HFFc6 (cell line): Measurements from ENCODE around the gene OR10P1. TPM values are rescaled to one million over a fixed set of nuclear protein-coding genes. Genes with fewer than 3 reads are reported as not detected.
A peak's percentile ranks its signal among the peaks of the same experiment; 100 is the strongest.

Experiments used
- DNase-seq: peaks from one replicate; pipeline ENCODE4 v3.0.0-alpha.2; 2018
- H3K27ac Mint-ChIP-seq: 2 replicates; pipeline ENCODE4 v1.8.0; 2020; ENCODE audit warnings: mild to moderate bottlenecking, mixed read lengths
- H3K27me3 Mint-ChIP-seq: 2 replicates; pipeline ENCODE4 v1.8.0; 2021; ENCODE audit warnings: mild to moderate bottlenecking, moderate library complexity, mixed read lengths; ENCODE audit not compliant: insufficient read depth
- H3K36me3 Mint-ChIP-seq: 2 replicates; pipeline ENCODE4 v1.8.0; 2021; ENCODE audit warnings: low read depth, mixed read lengths
- H3K4me1 Mint-ChIP-seq: 2 replicates; pipeline ENCODE4 v1.8.0; 2020; ENCODE audit warnings: low read depth, mixed read lengths
- H3K4me3 Mint-ChIP-seq: 2 replicates; pipeline ENCODE4 v1.8.0; 2020; ENCODE audit warnings: mild to moderate bottlenecking, moderate library complexity, mixed read lengths
- H3K9me3 Mint-ChIP-seq: 2 replicates; pipeline ENCODE4 v1.8.0; 2020; ENCODE audit warnings: mild to moderate bottlenecking, mixed read lengths
- CTCF ChIP-seq: fragments of 200-600 bp; sonication (generic); IDR thresholded peaks from 2 replicates; pipeline ENCODE4 v1.5.0; 2021; ENCODE audit warnings: antibody characterized with exemption, mild to moderate bottlenecking
- total RNA-seq, 6 experiments: library from RNA; stranded (reverse); fragmentation: NEBNext Ultra II Directional; extraction: Animal tissue kit (Norgen Biotek cat#: 25700); gene quantifications; 2 replicates in 1 of 6; 3 replicates in 5 of 6; pipeline ENCODE4 v1.2.3, GENCODE V29; 2021

The OR10P1 gene
- total RNA-seq, 6 experiments from 2014 or later: not detected

DNA sequence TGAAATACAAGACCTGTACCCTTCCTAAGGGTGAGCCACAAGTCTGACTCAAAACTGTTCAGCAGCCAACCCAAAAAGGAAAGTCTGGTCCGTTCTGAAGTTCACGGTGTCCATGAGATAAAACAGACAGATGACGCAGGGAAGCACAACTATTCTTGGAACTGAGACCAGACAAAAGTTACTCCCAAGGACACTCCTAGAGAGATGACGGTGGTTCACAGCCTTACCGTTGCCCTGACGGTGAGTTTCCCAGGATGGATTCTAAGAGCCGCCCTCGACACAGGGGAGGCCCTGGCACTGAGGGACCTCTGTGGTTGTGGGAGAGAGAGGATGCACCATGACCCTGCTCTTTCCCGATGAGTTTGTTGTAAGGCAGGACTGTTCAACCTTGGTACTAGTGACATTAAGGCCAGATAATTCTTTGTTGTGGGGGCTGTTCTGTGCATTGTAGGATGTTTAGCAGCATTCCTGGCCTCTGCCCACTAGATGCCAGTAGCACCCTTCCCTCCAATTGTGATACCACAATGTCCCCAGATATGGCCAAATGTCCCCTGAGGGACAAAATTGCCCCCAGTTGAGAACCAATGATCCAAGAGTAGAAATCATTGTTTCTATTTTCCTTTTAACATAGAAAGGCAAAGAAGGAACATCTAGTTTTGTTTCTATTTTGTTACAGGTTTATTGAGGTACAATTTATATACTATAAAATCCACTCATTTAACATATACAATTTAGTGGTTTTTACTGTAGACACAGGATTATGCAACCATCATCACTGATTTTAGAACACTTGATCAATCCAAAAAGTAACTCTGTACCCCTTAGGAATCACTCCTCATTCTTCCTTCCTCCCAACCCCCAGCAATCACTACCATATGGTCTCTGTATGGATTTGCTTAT, 23.0 kb downstream of the OR10P1 start:
- no peak for DNase-seq
- Mint-ChIP-seq H3K9me3 (no peaks in the 10 kb centered on the region), H3K27me3 (peaks cover 32% of the 10 kb centered on the region), H3K4me1 (peaks cover 6% of the 10 kb centered on the region; the same call in 1 of the 2 replicates), H3K36me3 (no peaks in the 10 kb centered on the region), H3K27ac (no peak overlapping the region), H3K4me3 (no peak overlapping the region)
- peak; percentile 59 for TF ChIP-seq CTCF

DNA sequence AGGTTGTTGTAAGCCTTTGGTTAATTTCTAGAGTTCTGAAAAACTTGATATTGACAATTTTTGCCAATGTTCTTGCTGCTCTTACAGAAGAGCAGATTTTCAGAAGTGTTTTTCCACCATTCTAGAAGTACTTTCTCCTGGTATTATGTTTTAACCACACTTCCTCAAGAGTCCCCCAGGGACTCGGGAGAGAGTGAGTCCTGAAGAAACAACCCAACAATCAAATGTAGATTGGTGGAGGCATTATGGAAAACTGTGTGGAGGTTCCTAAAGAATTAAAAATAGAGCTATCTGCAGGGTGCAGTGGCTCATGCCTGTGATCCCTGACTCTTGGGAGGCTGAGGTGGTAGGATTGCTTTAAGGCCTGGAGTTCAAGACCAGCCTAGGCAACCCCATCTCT, 26.7 kb downstream of the OR10P1 start:
- Mint-ChIP-seq H3K4me1 (peaks cover 6% of the 10 kb centered on the region; the same call in 1 of the 2 replicates), H3K9me3 (no peaks in the 10 kb centered on the region), H3K27me3 (peaks cover 22% of the 10 kb centered on the region), H3K36me3 (no peaks in the 10 kb centered on the region), H3K4me3 (no peak overlapping the region), H3K27ac (no peak overlapping the region)
- no peak for DNase-seq
- TF ChIP-seq CTCF: no peak

- Mint-ChIP-seq H3K9me3 (no peaks in the 10 kb centered on the region), H3K27me3 (peaks cover 22% of the 10 kb centered on the region), H3K4me1 (no peaks in the 10 kb centered on the region; the same call in 1 of the 2 replicates), H3K36me3 (no peaks in the 10 kb centered on the region), H3K4me3 (no peak overlapping the region), H3K27ac (no peak overlapping the region)
- no peak for TF ChIP-seq CTCF
- DNase-seq: no peak
These were observed 28.1 kb downstream of the OR10P1 start for GRCh38 chr12:55664826-55665225.

DNA sequence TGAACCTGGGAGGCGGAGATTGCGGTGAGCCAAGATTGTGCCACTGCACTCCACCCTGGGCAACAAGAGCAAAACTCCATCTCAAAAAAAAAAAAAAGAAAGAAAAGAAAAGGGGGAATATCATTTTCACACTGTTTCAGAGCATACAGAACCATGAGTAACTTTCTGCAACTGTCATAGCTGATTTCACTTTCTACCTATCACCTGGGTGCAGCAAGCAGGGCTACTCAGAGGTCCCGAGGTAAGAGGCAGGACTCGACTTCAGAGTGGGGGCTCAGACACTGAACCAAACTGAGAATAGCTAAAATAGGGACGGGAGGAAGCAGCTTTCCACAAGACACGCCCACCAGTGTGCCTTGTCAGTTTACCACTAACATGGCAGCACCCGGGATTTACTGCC, 29.8 kb downstream of the OR10P1 start:
- DNase-seq: no peak
- Mint-ChIP-seq H3K4me1 (no peaks in the 10 kb centered on the region), H3K4me3 (no peak overlapping the region), H3K27ac (no peak overlapping the region), H3K36me3 (no peaks in the 10 kb centered on the region), H3K9me3 (no peaks in the 10 kb centered on the region), H3K27me3 (peaks cover 22% of the 10 kb centered on the region)
- TF ChIP-seq CTCF: no peak

DNA sequence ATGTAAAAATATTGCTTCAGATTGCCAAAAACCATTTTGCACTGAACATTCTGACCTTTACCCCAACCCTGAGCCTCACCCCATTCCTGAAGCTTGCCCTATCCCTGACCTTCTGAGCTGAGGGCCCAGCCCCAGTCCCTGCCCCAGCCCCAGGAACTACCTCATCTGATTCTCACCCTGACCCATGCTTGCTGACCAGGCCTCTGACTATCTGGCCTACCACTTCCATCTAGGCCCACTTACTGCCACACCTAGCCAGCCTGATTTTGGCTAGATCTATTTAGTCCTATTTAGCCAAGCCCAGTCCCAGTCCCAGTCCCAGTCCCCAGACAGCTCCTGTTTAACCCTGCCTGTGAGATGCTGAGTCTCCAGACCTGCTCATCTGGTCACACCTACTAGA, 33.6 kb downstream of the OR10P1 start:
- Mint-ChIP-seq H3K4me3 (no peak overlapping the region), H3K27ac (no peak overlapping the region), H3K4me1 (no peaks in the 10 kb centered on the region), H3K36me3 (no peaks in the 10 kb centered on the region), H3K27me3 (peaks cover 18% of the 10 kb centered on the region), H3K9me3 (no peaks in the 10 kb centered on the region)
- no peak for DNase-seq
- TF ChIP-seq CTCF: no peak
